HG02938 (cell line): ENCODE measurements around the gene PKD2.
"Not testable (repeated sequence)": the region's sequence is repeated elsewhere in the genome, so short reads cannot be mapped to it uniquely, and the experiment has no call there.

ENCODE experiments used
- ATAC-seq: cut with Tn5 transposase; IDR thresholded peaks from one replicate; pipeline ENCODE4 v1.9.1; 2021; ENCODE audit warnings: mild to moderate bottlenecking, moderate library complexity; ENCODE audit not compliant: unreplicated experiment

The PKD2 gene

DNA sequence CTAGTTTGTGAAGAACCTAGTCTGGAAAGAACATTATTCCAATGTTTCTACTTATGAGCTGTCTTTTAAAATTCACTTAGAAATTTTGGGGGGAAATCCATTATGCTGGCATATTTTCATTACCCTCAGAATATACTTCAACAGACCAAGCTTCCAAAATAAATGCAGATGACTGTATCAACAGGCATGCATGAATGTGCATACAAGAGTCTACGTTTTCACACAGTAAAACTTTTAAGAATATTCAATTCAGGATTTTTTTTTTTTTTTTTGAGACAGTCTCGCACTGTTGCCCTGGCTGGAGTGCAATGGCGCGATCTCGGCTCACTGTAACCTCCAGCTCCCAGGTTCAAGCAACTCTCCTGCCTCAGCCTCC is 101.3 kb downstream of the PKD2 start:
- ATAC-seq = no peak

- ATAC-seq = no peak
These were observed 101.9 kb downstream of the PKD2 start for GRCh38 chr4:88109123-88109881.

DNA sequence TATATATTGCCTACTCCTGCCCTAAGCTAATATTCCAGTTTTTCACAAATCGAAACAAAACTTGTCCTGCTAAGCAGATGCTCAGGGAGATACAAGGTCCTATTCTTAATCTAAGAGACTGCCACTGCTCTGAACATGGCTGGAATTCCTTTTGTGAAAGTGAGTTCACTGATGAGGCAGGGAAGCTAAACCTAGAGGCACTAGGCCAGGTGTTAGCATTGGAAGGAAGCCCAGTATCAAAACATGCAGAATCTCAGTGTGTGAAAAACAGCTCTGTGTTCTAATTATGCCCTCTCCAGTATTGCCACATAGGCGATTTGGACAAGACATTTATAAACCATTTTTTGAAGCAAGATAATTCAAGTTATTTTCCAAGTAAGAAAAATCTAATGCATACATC is 103.4 kb downstream of the PKD2 start:
- no peak for ATAC-seq

- no peak for ATAC-seq
These were observed 105.4 kb downstream of the PKD2 start for GRCh38 chr4:88112856-88113255.

- no peak for ATAC-seq
These were observed 108.2 kb downstream of the PKD2 start for GRCh38 chr4:88115587-88115986.

DNA sequence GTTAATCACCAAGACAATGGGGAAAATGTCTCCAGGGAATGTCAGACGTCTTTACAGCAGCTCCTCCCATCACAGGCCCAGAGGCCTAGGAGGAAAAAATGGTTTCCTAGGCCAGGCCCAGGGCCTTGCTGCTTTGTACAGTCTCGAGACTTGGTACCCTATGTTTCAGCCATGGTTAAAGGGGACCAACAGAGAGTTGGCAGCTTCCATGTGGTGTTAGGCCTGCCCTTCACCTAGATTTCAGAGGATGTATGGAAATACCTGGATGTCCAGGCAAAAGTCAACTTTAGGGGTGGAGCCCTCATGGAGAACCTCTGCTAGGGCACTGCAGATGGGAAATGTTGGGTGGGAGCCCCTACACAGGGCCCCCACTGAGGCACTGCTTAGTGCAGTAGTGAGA is 112.5 kb downstream of the PKD2 start:
- no peak for ATAC-seq

DNA sequence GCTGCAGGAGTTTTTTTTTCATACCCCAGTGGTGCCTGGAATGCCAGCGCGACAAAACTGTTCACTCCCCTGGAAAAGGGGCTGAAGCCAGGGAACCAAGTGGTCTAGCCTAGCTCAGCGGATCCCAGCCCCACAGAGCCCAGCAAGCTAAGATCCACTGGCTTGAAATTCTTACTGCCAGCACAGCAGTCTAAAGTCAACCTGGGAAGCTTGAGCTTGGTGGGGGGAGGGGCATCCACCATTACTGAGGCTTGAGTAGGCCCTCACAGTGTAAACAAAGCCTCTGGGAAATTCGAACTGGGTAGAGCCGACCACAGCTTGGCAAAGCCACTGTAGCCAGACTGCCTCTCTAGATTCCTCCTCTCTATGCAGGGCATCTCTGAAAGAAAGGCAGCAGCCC is 114.8 kb downstream of the PKD2 start:
- not testable (repeated sequence) for ATAC-seq
